HG02970 (cell line): ENCODE measurements around the gene HSFX1.

ENCODE experiments used
- ATAC-seq: cut with Tn5 transposase; IDR thresholded peaks from one replicate; pipeline ENCODE4 v1.9.1; 2021; ENCODE audit warnings: mild to moderate bottlenecking, moderate library complexity, moderate number of reproducible peaks; ENCODE audit not compliant: unreplicated experiment, low FRiP score

The HSFX1 gene

DNA sequence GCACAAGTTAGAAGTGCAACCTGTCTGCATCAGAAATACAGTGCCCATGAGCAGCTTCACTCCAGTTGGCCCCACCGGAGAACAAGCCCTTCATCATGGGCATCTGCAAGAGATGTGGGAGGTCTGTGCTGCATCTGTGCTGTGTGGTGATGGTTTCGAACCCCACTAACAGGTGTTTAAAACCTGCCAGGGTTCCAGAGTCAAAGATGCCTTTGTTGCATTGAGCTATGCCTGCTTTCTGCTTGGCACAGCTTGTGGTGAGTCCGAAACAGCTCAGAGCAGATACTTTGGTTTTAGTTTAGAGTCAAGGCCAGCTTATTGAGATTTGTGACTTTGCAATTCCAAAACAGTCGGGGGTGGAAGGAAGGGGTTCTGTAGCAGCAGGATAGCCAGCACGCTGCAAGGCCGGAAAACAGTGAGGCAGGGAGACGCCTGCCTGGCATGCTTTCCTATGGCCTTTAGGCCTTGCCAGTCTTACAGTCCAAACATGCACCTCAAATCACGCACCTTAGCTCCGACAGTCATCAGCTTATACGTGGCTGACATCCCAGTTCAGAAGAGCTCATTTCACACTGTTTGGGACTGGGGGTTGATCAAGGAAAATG, 29.7 kb downstream of the HSFX1 start:
- ATAC-seq: no peak

DNA sequence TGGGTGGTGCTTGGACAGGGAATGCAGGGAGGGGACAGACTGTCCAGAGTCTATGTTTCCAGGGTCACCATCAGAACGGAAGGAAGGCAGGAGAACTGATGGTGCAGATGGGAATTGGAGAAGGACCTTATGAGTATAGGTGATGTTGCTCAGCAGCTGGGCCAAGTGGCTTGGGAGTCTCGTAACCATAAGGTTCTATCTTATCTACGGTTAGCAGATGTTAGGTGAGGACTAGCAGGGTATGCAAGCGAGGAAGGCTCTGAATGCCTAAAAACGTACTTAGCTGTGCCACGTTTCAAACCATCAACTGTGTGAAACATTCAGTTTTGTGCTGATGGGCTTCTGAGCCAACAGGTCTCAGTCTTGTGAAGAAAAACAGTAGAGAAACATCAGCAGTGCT, 30.2 kb downstream of the HSFX1 start:
- no peak for ATAC-seq

DNA sequence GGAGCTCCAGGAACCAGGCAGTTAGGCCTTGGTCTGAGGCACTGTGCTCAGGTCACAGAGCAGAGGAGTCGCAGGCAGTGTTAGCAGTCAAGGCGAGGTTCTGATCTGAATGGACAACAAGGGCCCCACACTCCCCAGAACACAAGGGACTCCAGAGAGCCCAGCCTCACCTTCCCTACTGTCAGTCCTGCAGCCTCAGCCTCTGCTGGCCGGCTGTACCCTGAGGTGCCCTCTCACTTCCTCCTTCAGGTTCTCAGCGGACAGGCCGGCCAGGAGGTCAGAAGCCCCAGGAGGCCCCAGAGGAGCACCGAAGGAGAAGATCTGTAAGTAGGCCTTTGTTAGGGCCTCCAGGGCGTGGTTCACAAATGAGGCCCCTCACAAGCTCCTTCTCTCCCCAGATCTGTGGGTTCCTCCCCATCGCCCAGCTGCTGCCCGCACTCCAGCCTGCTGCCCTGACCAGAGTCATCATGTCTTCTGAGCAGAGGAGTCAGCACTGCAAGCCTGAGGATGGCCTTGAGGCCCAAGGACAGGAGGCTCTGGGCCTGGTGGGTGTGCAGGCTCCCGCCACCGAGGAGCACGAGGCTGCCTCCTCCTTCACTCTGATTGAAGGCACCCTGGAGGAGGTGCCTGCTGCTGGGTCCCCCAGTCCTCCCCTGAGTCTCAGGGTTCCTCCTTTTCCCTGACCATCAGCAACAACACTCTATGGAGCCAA, 34.0 kb downstream of the HSFX1 start:
- no peak for ATAC-seq

DNA sequence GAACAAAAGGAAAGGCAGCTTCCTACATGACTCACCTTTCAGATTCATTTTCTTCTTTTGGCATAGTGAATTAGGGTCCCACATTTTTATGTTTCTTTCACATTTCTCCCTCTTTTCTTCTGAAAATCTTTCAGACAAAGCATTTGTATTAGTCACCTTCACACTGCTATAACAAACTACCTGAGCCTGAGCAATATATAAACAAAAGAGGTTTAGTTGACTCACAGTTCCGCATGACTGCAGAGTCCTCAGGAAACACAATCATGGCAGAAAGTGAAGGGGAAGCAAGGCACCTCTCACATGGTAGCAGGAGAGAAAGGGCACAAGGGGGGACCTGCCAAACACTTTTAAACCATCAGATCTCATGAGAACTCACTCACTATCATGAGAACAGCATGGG, 44.8 kb downstream of the HSFX1 start:
- no peak for ATAC-seq

DNA sequence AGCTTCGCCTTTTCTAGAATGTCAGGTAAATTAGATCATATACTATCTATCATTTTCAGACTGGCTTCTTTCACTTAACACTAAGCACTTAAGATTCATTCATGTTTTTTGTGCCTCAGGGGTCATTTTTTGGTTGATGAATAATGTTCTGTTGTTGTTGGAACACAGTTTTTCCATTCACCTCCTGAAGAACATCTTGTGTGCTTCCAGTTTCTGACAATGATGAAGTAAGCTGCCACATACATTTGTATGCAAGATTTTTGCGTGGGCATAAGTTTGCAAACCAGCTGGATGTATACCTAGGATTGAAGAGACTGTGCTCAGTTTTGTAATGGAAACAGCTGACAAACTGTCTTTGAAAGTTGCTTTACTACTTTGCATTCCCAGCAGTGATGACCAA, 45.5 kb downstream of the HSFX1 start:
- no peak for ATAC-seq

DNA sequence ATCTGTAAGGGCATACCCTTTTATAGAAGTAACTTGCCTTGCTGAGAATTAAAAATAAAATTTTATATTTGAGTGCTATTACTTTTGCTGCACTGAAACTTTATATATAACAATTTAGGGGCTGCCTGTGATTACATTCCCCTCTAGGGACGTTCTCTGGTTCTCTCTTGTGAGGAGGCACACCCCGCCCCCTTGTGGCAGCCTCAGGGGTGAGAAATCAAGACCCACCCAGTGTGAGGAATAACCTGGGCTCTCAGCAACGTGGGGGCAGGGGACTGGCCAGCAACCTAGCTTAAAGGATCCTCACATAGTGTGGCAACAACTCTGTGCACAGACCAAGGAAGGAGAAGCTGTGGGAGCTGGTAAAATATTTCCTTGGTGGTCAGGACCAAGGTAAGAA, 51.6 kb downstream of the HSFX1 start:
- ATAC-seq: no peak
